HG03097 (cell line): ENCODE data around the gene BABAM2.

ENCODE experiments used
- ATAC-seq: cut with Tn5 transposase; IDR thresholded peaks from one replicate; pipeline ENCODE4 v1.9.1; 2021; ENCODE audit not compliant: unreplicated experiment, low FRiP score

The BABAM2 gene

GRCh38 chr2:28054916-28055315, 164.4 kb downstream of the BABAM2 start:
- no peak for ATAC-seq

- no peak for ATAC-seq
Observed at GRCh38 chr2:28055325-28055970, 164.9 kb downstream of the BABAM2 start.

- ATAC-seq = no peak
Observed at GRCh38 chr2:28058791-28059190, 168.3 kb downstream of the BABAM2 start.

GRCh38 chr2:28062867-28063266, 172.3 kb downstream of the BABAM2 start:
- no peak for ATAC-seq

GRCh38 chr2:28063492-28063962, 173.0 kb downstream of the BABAM2 start:
- ATAC-seq = no peak

GRCh38 chr2:28067602-28068001, 177.1 kb downstream of the BABAM2 start:
- no peak for ATAC-seq

GRCh38 chr2:28068088-28068487, 177.6 kb downstream of the BABAM2 start:
- ATAC-seq = no peak

GRCh38 chr2:28068527-28068926, 178.0 kb downstream of the BABAM2 start:
- no peak for ATAC-seq

- ATAC-seq = no peak
Observed at GRCh38 chr2:28071221-28071620, 180.7 kb downstream of the BABAM2 start.

- no peak for ATAC-seq
Observed at GRCh38 chr2:28074137-28074536, 183.6 kb downstream of the BABAM2 start.

GRCh38 chr2:28080911-28081310, 190.4 kb downstream of the BABAM2 start:
- no peak for ATAC-seq

- ATAC-seq = no peak
Observed at GRCh38 chr2:28082131-28082530, 191.6 kb downstream of the BABAM2 start.

- ATAC-seq = no peak
Observed at GRCh38 chr2:28083476-28083875, 192.9 kb downstream of the BABAM2 start.

GRCh38 chr2:28084564-28084963, 194.0 kb downstream of the BABAM2 start:
- no peak for ATAC-seq

GRCh38 chr2:28085201-28085600, 194.7 kb downstream of the BABAM2 start:
- no peak for ATAC-seq

- ATAC-seq = no peak
Observed at GRCh38 chr2:28086611-28087010, 196.1 kb downstream of the BABAM2 start.

- ATAC-seq = no peak
Observed at GRCh38 chr2:28088970-28089369, 198.4 kb downstream of the BABAM2 start.

GRCh38 chr2:28089486-28089885, 199.0 kb downstream of the BABAM2 start:
- ATAC-seq = no peak

- no peak for ATAC-seq
Observed at GRCh38 chr2:28093308-28093707, 202.8 kb downstream of the BABAM2 start.

GRCh38 chr2:28093768-28094167, 203.2 kb downstream of the BABAM2 start:
- ATAC-seq = no peak

- no peak for ATAC-seq
Observed at GRCh38 chr2:28094739-28095138, 204.2 kb downstream of the BABAM2 start.

- ATAC-seq = no peak
Observed at GRCh38 chr2:28095622-28096021, 205.1 kb downstream of the BABAM2 start.

- ATAC-seq = no peak
Observed at GRCh38 chr2:28096421-28096820, 205.9 kb downstream of the BABAM2 start.
